Lower lobe of right lung (tissue), 2 donors: Measurements from ENCODE around the gene BAZ1B. TPM values are rescaled to one million over a fixed set of nuclear protein-coding genes. Genes with fewer than 3 reads are reported as not detected.
"Not testable (repeated sequence)": the region's sequence is repeated elsewhere in the genome, so short reads cannot be mapped to it uniquely, and the experiment has no call there.

ENCODE experiments used
- ATAC-seq, 2 donors: fragments of 200-7000 bp; cut with Tn5 transposase; one replicate each; pipeline ENCODE4 v1.9.1; 2020 to 2022; ENCODE audit warnings: mild to moderate bottlenecking in 2 of 2, moderate library complexity in 2 of 2
- DNase-seq: peaks from one replicate; pipeline ENCODE4 v3.0.0-alpha.2; 2020
- H3K27ac ChIP-seq: fragments of 200-600 bp; one replicate; pipeline ENCODE4 v1.8.0; 2022
- H3K27me3 ChIP-seq: fragments of 200-600 bp; one replicate; pipeline ENCODE4 v1.8.0; 2022; ENCODE audit warnings: low read depth
- H3K36me3 ChIP-seq: fragments of 200-600 bp; one replicate; pipeline ENCODE4 v1.8.0; 2022; ENCODE audit warnings: mild to moderate bottlenecking
- H3K4me1 ChIP-seq: fragments of 200-600 bp; one replicate; pipeline ENCODE4 v1.8.0; 2022
- H3K4me3 ChIP-seq: fragments of 200-600 bp; one replicate; pipeline ENCODE4 v1.8.0; 2022; ENCODE audit warnings: mild to moderate bottlenecking
- H3K9me3 ChIP-seq: fragments of 200-600 bp; one replicate; pipeline ENCODE4 v1.8.0; 2022
- intact Hi-C: fragments of 100-400 bp; cut with DNase I; formaldehyde crosslinking; loops from one replicate; pipeline ENCODE4 v1.11.0; 2022
- total RNA-seq: library from RNA; stranded (reverse); fragmentation: NEBNext Ultra II Directional; extraction: Animal tissue kit (Norgen Biotek cat#: 25700); gene quantifications from one replicate; pipeline ENCODE4 v1.2.1, GENCODE V29; 2021
- TF ChIP-seq, protein P1 (sequence below): fragments of 200-600 bp; IDR thresholded peaks from one replicate; pipeline ENCODE4 v1.8.0; 2022; ENCODE audit warnings: antibody characterized with exemption, mild to moderate bottlenecking
- donor health status: DM: no; HTN: yes; CAD: no; lungs with severe emphysema.

Gene BAZ1B
- total RNA-seq, 1 donor from 2014 or later: 56.0 TPM

DNA sequence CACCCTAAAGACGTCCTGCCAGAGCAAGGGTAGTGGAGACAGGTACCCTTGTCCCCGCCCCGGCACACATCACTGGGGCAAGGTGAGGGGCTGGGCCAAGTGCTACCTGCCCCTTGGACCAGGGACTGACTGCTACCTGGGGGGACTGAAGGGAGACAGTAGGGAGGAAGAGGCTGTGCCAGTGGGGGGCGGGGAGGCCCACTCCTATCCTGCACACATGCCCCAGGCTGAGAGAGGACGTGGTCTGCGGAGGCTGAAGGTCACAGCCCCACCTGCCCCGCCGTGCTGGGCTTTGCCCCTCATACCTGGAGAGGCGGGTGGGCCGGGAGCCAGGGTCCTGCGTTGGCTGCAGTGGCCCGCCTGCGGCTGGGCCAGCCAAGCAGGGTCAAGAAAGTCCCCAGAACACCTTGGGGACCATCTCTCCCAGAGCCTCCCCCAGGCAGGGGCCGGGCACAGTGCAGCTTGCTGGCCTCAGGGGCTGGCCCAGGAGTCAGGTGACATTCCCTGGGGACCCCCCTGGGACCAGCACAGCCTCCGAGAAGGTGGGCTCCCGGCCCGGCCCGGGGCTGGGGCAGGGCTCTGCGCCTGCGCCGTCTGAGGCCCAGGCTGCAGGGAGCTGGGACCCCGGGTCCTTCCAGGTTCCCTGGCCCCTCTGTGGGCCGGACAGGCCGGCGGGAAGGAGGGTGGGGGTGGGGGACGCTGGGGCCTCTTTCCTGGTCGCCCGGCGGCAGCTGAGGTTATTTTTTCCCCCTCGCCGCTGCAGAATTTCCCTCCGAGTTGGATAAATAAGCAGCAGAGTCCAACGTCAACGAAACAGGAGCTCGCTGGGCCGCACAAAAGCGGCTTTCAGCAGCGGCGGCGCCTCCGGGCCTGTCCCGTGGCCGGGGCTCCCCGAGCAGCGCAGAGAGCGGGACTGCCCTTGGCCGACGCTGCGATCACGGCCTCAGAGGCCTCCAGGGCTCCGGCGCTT lies 98.3 kb downstream of the BAZ1B start:
- ATAC-seq (peak; percentile 49 to 56), DNase-seq (no peak)
- intact Hi-C loops: no loop called here
- H3K27me3 ChIP-seq: peaks cover 4% of the 10 kb centered on the region
- no peaks in the 10 kb centered on the region for H3K9me3 ChIP-seq
- H3K27ac ChIP-seq: no peak overlapping the region
- TF ChIP-seq, protein P1, sequence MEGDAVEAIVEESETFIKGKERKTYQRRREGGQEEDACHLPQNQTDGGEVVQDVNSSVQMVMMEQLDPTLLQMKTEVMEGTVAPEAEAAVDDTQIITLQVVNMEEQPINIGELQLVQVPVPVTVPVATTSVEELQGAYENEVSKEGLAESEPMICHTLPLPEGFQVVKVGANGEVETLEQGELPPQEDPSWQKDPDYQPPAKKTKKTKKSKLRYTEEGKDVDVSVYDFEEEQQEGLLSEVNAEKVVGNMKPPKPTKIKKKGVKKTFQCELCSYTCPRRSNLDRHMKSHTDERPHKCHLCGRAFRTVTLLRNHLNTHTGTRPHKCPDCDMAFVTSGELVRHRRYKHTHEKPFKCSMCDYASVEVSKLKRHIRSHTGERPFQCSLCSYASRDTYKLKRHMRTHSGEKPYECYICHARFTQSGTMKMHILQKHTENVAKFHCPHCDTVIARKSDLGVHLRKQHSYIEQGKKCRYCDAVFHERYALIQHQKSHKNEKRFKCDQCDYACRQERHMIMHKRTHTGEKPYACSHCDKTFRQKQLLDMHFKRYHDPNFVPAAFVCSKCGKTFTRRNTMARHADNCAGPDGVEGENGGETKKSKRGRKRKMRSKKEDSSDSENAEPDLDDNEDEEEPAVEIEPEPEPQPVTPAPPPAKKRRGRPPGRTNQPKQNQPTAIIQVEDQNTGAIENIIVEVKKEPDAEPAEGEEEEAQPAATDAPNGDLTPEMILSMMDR: no peak
- H3K4me1 ChIP-seq: peaks cover 9% of the 10 kb centered on the region
- no peaks in the 10 kb centered on the region for H3K36me3 ChIP-seq
- peak overlapping the region; percentile 33 for H3K4me3 ChIP-seq

DNA sequence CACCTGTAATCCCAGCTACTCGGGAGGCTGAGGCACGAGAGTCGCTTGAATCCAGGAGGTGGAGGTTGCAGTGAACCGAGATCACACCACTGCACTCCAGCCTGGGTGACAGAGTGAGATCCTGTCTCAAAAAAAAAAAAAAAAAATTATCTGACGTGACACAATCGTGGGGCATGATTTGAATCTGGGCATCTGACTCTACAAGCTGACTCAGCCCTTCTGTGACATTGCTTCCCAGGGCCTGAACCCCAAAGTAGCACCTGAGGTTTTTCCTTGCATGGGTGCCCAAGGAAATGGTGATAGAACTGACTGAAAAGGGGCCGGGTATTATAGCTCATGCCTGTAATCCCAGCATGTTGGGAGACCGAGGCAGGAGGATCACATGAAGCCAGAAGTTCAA lies 101.5 kb downstream of the BAZ1B start:
- H3K9me3 ChIP-seq, H3K4me3 ChIP-seq, DNase-seq, H3K36me3 ChIP-seq, intact Hi-C loops, H3K4me1 ChIP-seq, H3K27ac ChIP-seq, ATAC-seq, H3K27me3 ChIP-seq: not testable (repeated sequence)

DNA sequence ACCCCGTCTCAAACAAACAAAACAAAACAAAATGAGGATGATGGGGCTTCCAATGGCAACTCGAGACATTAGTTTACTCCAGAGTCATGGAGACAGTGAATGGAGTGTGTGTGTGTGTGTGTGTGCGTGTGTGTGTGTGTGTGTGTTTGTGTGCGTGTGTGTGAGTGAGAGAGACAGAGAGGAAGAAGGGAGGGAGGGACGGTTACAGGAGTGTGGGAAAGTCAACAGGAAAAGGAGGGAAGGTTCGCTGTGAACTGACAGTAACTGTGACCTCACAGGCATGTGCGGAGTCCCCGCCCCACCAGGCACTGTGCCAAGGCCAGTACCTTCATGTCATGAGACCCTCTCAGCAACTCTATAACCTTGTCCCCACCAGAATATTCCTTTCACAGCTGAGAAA lies 102.1 kb downstream of the BAZ1B start:
- DNase-seq: not testable (repeated sequence)

DNA sequence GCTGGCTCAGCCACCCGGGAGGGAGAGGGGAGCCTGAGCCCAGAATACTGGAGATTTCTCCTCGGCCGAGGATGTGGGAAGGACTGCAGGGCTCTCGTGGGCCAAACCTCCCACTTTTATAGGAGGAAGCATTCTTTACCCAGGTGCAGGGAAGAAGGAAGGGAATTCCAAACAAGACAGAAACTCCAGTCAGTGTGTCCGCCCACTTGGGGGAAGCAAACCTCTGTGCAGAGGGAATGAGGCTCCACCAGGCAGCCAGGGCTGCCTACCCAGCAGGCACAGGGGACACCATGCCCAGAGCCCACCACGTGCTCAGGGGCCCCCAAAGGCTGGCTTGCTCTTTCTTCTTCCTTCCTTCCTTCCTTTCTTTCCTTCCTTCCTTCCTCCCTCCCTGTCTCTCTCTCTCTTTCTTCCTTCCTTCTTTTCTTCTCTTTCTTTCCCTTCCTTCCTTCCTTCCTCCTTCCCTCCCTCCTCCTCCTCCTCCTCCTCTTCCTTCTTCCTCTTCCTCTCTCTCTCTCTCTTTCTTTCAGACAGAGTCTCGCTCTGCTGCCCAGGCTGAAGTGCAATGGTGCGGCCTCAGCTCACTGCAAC lies 103.9 kb downstream of the BAZ1B start:
- no peak overlapping the region for H3K27ac ChIP-seq
- ATAC-seq: no peak

More for the DNA sequence above, 102.1 kb downstream of the BAZ1B start:
- H3K36me3 ChIP-seq, intact Hi-C loops, H3K27me3 ChIP-seq, H3K4me1 ChIP-seq, H3K27ac ChIP-seq, ATAC-seq, H3K4me3 ChIP-seq, H3K9me3 ChIP-seq: not testable (repeated sequence)

DNA sequence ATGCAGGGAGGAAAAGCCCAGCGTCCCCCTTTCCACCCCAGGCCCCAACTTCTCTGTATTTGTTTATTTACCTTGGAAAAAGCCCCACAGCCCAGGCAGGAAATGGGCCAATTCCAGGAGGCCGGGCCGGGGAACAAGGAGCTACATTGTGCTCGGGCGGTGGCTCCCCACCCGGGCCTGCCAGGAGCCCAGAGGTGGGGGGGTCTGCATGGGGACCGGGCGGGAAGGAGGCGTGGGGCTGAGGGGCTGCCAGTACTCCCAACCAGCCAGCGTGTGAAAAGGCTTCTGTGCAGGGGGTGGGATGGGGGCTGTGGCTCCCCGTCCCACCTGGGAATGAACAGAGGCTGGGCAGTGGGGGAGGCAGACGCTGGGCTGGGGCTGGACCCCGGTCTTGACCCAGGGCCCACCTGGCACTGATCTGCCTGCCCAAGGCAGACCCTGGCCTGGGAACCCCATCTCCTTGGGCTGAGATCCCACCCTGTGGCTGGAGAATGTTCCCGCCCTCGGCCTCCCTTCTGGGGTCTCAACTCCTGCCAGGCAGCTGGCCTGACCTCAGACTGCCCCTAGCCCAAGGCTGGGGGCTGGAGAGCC lies 111.5 kb downstream of the BAZ1B start:
- intact Hi-C loops: not testable (repeated sequence)

More for the DNA sequence above, 103.9 kb downstream of the BAZ1B start:
- TF ChIP-seq, protein P1: no peak
- no peaks in the 10 kb centered on the region for H3K9me3 ChIP-seq
- no peaks in the 10 kb centered on the region for H3K27me3 ChIP-seq
- no peaks in the 10 kb centered on the region for H3K36me3 ChIP-seq
- no peak overlapping the region for H3K4me3 ChIP-seq
- no peaks in the 10 kb centered on the region for H3K4me1 ChIP-seq
- no peak for DNase-seq
- intact Hi-C loops: no loop called here

DNA sequence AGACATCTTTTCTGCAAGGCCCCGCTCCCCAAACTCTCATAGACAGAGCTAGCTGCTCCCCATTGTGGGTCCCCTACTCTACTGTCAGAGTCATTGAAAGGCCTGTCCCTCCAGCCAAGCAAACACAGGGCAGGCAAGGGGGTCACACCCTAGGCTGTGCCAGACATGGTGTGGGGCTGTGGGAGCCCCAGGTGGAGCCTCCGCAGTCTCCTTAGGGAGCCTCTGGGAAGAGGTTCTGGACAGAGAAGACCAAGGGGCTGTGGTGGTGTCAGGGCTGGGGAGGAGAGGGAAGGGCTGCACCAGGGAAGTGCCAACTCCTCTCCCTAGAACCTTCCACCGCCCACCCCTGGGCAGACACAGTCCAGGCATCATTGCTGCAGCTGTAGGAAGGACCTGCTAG lies 117.2 kb downstream of the BAZ1B start:
- DNase-seq, H3K4me3 ChIP-seq, H3K27me3 ChIP-seq, H3K9me3 ChIP-seq, H3K36me3 ChIP-seq, H3K4me1 ChIP-seq, H3K27ac ChIP-seq, intact Hi-C loops, ATAC-seq: not testable (repeated sequence)

More for the DNA sequence above, 111.5 kb downstream of the BAZ1B start:
- H3K27me3 ChIP-seq, H3K4me3 ChIP-seq, H3K36me3 ChIP-seq, DNase-seq, H3K9me3 ChIP-seq, H3K4me1 ChIP-seq, H3K27ac ChIP-seq: not testable (repeated sequence)
- ATAC-seq: peak in 1 of 2 donors; percentile 56

DNA sequence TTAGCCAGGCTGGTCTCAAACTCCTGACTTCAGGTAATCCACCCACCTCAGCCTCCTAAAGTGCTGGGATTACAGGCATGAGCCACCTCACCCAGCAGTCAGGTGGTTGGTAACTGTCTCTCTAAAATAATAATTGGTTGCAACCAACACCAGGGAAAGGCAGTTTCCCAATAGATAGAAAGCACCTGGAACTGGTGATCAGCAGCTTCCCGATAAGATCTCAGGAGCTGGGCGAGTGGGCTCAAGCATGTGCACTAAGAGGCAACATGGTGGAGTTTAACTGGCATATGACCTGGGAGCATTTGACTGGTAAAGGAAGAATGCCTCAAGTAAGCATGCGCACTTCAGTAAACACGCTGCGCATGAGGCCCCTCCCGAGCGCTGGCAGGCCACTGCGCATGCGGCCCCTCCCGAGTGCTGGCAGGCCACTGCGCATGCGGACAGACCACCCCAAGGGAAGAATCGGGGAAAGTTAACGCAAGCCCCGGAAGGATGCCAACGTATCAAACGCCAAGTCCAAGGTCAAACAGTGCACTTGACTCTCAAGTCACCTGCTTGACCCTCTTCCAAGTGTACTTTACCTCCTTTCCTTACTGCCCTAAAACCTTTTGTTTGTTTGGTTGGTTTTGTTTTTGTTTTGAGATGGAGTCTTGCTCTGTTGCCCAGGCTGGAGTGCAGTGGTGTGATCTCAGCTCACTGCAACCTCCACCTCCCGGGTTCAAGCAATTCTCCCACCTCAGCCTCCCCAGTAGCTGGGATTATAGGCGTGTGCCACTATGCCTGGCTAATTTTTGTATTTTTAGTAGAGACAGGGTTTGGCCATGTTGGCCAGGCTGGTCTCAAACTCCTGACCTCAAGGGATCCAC lies 122.7 kb downstream of the BAZ1B start:
- ATAC-seq (peak; percentile 85 to 87), DNase-seq (peak; percentile 81)
- H3K36me3 ChIP-seq, H3K27me3 ChIP-seq, H3K4me1 ChIP-seq, H3K9me3 ChIP-seq, intact Hi-C loops, H3K27ac ChIP-seq: not testable (repeated sequence)
- H3K4me3 ChIP-seq: peak overlapping the region; percentile 28
